ENCODE measurements around the gene AGMO.
"Not testable (repeated sequence)": the region's sequence is repeated elsewhere in the genome, so short reads cannot be mapped to it uniquely, and the experiment has no call there.

AGMO gene

DNA sequence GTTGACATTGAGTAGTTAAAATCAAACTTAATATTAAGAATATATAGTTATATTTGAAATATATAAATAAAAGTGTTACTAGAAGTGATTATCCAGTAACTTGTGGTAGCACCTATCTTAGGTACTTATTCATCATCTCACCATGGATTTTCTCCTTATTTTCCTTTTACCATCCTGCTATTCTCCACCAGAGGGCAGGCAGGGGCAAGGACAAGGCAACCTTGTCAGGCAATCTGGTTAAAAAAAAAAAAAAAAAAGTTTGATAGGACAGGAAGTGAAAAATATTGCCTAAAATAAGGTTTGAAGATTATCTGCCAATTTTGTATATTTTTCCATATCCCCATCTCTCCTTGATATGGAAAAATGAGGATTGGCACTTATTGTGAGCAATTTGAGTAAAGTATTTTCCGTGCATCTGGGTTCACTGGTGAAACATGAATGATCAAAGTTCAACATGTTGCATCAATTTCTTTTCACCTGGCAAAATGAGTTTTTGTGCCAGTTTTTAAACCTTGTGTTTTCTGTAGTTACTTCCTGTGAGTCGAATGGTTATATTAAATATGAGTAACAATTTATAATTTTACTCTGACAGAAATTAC, 256.7 kb downstream of the AGMO start:
- peak; percentile 80 for DNase-seq

DNA sequence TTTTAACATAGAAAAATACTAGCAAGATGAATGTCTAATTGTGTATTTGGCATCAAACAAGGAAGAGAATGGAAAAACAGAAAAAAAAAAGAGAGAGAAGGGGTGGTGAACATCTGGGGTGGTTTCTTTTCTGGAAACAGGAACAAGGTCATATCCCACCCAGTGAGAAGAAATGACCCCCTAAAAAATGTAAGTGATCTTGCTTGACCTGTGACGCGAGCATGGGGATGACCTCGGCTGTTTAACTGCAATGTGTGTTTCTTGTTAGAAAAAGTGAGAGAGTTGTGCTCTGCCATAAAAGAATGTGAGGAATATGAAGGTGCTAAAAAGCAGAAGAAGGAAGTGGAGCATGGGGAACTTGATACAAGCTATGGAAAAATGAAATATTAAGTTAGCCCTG, 258.5 kb downstream of the AGMO start:
- DNase-seq, result no peak

DNA sequence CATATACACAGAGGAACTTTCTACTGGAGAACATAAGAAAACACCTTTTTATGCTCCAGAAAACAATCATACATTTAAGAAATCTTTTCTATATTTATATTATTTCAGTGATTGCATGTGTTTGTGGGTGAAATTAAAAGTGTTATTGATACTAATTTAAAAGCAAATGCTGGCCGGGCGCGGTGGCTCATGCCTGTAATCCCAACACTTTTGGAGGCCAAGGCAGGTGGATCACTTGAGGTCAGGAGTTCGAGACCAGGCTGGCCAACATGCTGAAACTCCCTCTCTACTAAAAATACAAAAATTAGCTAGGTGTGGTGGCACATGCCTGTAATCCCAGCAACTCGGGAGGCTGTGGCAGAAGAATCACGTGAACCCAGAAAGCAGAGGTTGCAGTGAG, 260.8 kb downstream of the AGMO start:
- not testable (repeated sequence) for DNase-seq

GRCh38 chr7:15292138-15292537, 269.7 kb downstream of the AGMO start:
- DNase-seq, result peak; percentile 84

GRCh38 chr7:15291699-15292098, 270.1 kb downstream of the AGMO start:
- DNase-seq, result peak; percentile 84

- DNase-seq, result no peak
Measured at GRCh38 chr7:15288741-15289140, 273.1 kb downstream of the AGMO start.

GRCh38 chr7:15284396-15284795, 277.4 kb downstream of the AGMO start:
- DNase-seq, result no peak

- no peak for DNase-seq
Measured at GRCh38 chr7:15280078-15280733, 281.6 kb downstream of the AGMO start.

GRCh38 chr7:15279640-15280039, 282.2 kb downstream of the AGMO start:
- no peak for DNase-seq

DNA sequence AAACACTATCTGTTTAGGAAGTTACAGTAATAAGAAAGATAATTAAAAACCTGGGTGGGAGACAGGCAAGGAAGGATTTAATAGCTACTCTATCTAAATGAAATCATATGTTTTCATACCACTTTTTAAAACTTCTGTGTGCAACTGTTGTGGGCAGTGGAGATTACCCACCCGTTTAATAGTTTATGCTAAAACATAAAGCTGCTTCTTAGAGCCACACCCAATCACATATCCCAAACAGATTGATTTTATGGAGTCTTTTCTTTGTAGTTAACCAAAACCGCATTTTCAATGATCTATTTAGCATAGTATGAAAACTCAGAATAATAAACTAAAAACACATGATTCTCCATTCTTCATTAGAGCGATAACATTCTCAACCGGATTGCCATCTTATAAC, 304.1 kb downstream of the AGMO start:
- no peak for DNase-seq

GRCh38 chr7:15252181-15252580, 309.6 kb downstream of the AGMO start:
- DNase-seq, result no peak

- no peak for DNase-seq
Measured at GRCh38 chr7:15248514-15248913, 313.3 kb downstream of the AGMO start.

GRCh38 chr7:15245831-15246230, 316.0 kb downstream of the AGMO start:
- no peak for DNase-seq

- DNase-seq, result no peak
Measured at GRCh38 chr7:15239801-15240200, 322.0 kb downstream of the AGMO start.

DNA sequence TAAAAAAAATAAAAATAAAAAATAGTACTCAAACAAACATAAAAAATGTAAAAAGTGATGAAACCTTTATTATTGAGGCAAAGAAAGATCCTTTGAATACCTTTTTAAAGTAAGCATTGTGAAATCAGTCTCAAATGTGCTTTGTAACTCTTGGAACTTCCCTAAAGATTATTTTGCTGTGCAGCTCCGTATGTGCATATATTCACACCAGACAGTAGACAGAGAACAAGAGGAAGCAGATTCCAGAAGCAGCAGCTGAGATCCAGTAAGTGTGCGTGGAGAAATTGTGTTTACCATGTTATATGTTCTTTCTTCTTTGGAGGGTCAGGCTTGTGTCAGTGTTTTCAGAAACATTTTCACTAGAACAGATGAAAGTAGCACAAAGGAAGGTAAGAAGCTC, 324.9 kb downstream of the AGMO start:
- no peak for DNase-seq

DNA sequence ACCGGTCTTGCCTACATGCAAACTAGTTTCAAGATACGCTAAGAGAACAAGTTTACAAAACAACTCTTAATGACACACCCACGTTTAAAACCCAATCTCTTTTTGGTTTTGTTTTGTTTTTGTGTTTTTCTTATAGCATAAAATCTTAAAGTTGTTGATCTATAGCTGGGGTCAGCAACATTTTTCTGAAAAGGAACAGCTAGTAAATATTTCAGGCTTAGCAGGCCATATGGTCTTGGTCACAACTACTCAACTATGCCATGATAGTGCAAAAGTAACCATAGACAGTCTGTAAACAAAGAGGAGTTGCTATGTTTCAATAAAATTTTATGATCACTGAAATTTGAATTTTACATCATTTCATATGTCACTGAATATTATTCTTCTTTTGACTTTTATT, 327.4 kb downstream of the AGMO start:
- no peak for DNase-seq

DNA sequence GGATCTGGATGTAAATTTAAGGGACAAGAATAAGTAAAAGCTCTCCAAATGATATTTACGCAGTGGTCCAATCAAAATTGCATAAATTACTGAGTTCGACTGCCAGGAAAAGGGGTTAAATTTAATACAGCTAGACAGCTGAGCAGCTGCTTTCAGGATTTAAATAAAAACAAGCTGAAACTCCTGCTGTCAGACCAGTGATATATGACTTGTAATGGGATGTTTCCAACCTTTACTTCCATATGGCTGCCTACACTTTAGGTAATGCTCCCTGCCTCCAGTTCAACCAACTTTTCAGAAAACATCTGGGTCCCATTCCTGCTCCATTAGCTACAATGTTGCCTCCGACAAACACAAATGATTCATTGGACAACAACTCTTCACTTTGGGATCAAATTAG, 333.0 kb downstream of the AGMO start:
- DNase-seq, result no peak

- DNase-seq, result no peak
Measured at GRCh38 chr7:15225981-15226380, 335.8 kb downstream of the AGMO start.

- DNase-seq, result no peak
Measured at GRCh38 chr7:15219758-15220157, 342.1 kb downstream of the AGMO start.

- no peak for DNase-seq
Measured at GRCh38 chr7:15218261-15218660, 343.6 kb downstream of the AGMO start.

GRCh38 chr7:15215616-15216015, 346.2 kb downstream of the AGMO start:
- DNase-seq, result no peak

- DNase-seq, result no peak
Measured at GRCh38 chr7:15214976-15215375, 346.8 kb downstream of the AGMO start.

- no peak for DNase-seq
Measured at GRCh38 chr7:15213093-15213492, 348.7 kb downstream of the AGMO start.

- DNase-seq, result no peak
Measured at GRCh38 chr7:15209429-15209828, 352.4 kb downstream of the AGMO start.

GRCh38 chr7:15204421-15204820, 357.4 kb downstream of the AGMO start:
- DNase-seq, result no peak
